Liver (tissue), 9 donors: ENCODE results near the gene MAP7D3. TPM values are rescaled to one million over a fixed set of nuclear protein-coding genes. Genes with fewer than 3 reads are reported as not detected.
"Not testable (repeated sequence)": the region's sequence is repeated elsewhere in the genome, so short reads cannot be mapped to it uniquely, and the experiment has no call there.

Experiments
- DNase-seq: peaks from one replicate; pipeline ENCODE4 v3.0.0-alpha.2; 2017; ENCODE audit warnings: low spot score
- H3K27ac ChIP-seq, 2 donors: one replicate each; pipeline ENCODE4 v1.7.0; 2013; ENCODE audit warnings: inconsistent platforms in 2 of 2, low read length in 2 of 2, control low read depth in 1 of 2, low read depth in 1 of 2, mild to moderate bottlenecking in 1 of 2
- H3K27me3 ChIP-seq, 4 donors: one replicate each; pipeline versions ENCODE4 v1.6.1 to v1.7.0; 2013; ENCODE audit warnings: low read length in 3 of 4, inconsistent platforms in 1 of 4, mild to moderate bottlenecking in 1 of 4, moderate library complexity in 1 of 4; ENCODE audit not compliant: control insufficient read depth in 4 of 4, insufficient read depth in 4 of 4
- H3K36me3 ChIP-seq, 4 donors: one replicate each; pipeline versions ENCODE4 v1.6.1 to v1.7.0; 2013; ENCODE audit warnings: low read length in 3 of 4, mild to moderate bottlenecking in 3 of 4, low read depth in 1 of 4, moderate library complexity in 1 of 4; ENCODE audit not compliant: control insufficient read depth in 4 of 4, insufficient read depth in 3 of 4
- H3K4me1 ChIP-seq, 4 donors: one replicate each; pipeline versions ENCODE4 v1.6.1 to v1.7.0; 2013; ENCODE audit warnings: low read length in 3 of 4, mild to moderate bottlenecking in 3 of 4, moderate library complexity in 1 of 4; ENCODE audit not compliant: control insufficient read depth in 4 of 4, insufficient read depth in 4 of 4
- H3K4me3 ChIP-seq, 3 donors: one replicate each; pipeline versions ENCODE4 v1.6.1 to v1.7.0; 2013; ENCODE audit warnings: low read length in 3 of 3, control low read depth in 1 of 3, low read depth in 1 of 3, mild to moderate bottlenecking in 1 of 3
- H3K9ac ChIP-seq, 2 donors: one replicate each; pipeline ENCODE4 v1.7.0; 2013; ENCODE audit warnings: low read length in 2 of 2, mild to moderate bottlenecking in 2 of 2, moderate library complexity in 2 of 2, control low read depth in 1 of 2, low read depth in 1 of 2
- H3K9me3 ChIP-seq, 4 donors: one replicate each; pipeline versions ENCODE4 v1.6.1 to v1.7.0; 2013; ENCODE audit warnings: low read length in 3 of 4; ENCODE audit not compliant: control insufficient read depth in 4 of 4
- ATF3 ChIP-seq: IDR thresholded peaks from 2 replicates; pipeline ENCODE4 v1.6.1; 2016; ENCODE audit warnings: antibody characterized with exemption
- CTCF ChIP-seq: fragments of 150-350 bp; IDR thresholded peaks from 2 replicates; pipeline ENCODE4 v1.5.1; 2017; ENCODE audit warnings: improper control_type of control experiment, low read depth, low read length; ENCODE audit not compliant: missing input control
- EGR1 ChIP-seq, 2 donors: IDR thresholded peaks; 2 replicates each; pipeline ENCODE4 v1.6.1; 2016 to 2018; ENCODE audit warnings: antibody characterized with exemption in 2 of 2, low read depth in 2 of 2
- FOXA1 ChIP-seq: IDR thresholded peaks from 2 replicates; pipeline ENCODE4 v1.6.1; 2016; ENCODE audit warnings: antibody characterized with exemption
- FOXA2 ChIP-seq: IDR thresholded peaks from 2 replicates; pipeline ENCODE4 v1.6.1; 2016; ENCODE audit warnings: antibody characterized with exemption
- GABPA ChIP-seq, 2 donors: IDR thresholded peaks in 1 of 2; conservative IDR thresholded peaks in 1 of 2; 2 replicates each; pipeline ENCODE4 v1.6.1; 2016; ENCODE audit warnings: antibody characterized with exemption in 2 of 2, mild to moderate bottlenecking in 1 of 2, moderate library complexity in 1 of 2
- HNF4A ChIP-seq, 2 donors: conservative IDR thresholded peaks; 2 replicates each; pipeline ENCODE4 v1.6.1; 2016; ENCODE audit warnings: antibody characterized with exemption in 2 of 2, mild to moderate bottlenecking in 2 of 2
- HNF4G ChIP-seq: IDR thresholded peaks from 2 replicates; pipeline ENCODE4 v1.6.1; 2016; ENCODE audit warnings: antibody characterized with exemption
- JUND ChIP-seq, 2 donors: IDR thresholded peaks; 2 replicates each; pipeline ENCODE4 v1.6.1; 2016; ENCODE audit warnings: antibody characterized with exemption in 2 of 2
- RAD21 ChIP-seq, 2 donors: IDR thresholded peaks; 2 replicates each; pipeline ENCODE4 v1.6.1; 2016; ENCODE audit warnings: antibody characterized with exemption in 2 of 2, mild to moderate bottlenecking in 2 of 2
- SP1 ChIP-seq: IDR thresholded peaks from 2 replicates; pipeline ENCODE4 v1.6.1; 2018; ENCODE audit warnings: antibody characterized with exemption, mild to moderate bottlenecking
- TAF1 ChIP-seq: conservative IDR thresholded peaks from 2 replicates; pipeline ENCODE4 v1.6.1; 2016; ENCODE audit warnings: antibody characterized with exemption, mild to moderate bottlenecking
- YY1 ChIP-seq: IDR thresholded peaks from 2 replicates; pipeline ENCODE4 v1.6.1; 2016; ENCODE audit warnings: antibody characterized with exemption, mild to moderate bottlenecking
- WGBS: extraction: QIAGEN DNeasy Blood & Tissue Kit; methylation state at CpG from one replicate; pipeline ENCODE4 v1.1.7; 2013; 5-methylcytosine and 5-hydroxymethylcytosine counted together
- polyA plus RNA-seq, 2 donors: library from polyadenylated mRNA; stranded (reverse) in 1 of 2; unstranded in 1 of 2; fragments of 200-250 nt in 1 of 2; fragments of >200 nt in 1 of 2; fragmentation: Nextera tagmentation in 1 of 2; extraction: Ambion mirVana in 1 of 2; gene quantifications; one replicate each; pipeline versions ENCODE4 v1.2.1 to v1.2.3, GENCODE V29; 2013 to 2015
- total RNA-seq, 2 donors: library from RNA; depleted of rRNA; stranded (reverse); fragments of >200 nt; gene quantifications; one replicate each; pipeline ENCODE4 v1.2.3, GENCODE V29; 2014
- TF ChIP-seq, protein P1 (sequence below): IDR thresholded peaks from 2 replicates; pipeline ENCODE4 v1.6.1; 2016; ENCODE audit warnings: antibody characterized with exemption
- donor health status: healthy.
- donor health status: healthy.
- donor health status: healthy.
- donor health status: healthy.
- donor health status: healthy.

The MAP7D3 gene
- total and polyA plus RNA-seq, 4 donors, result 1.6 to 4.4 (median 3.1) TPM

- TF ChIP-seq, protein P1, sequence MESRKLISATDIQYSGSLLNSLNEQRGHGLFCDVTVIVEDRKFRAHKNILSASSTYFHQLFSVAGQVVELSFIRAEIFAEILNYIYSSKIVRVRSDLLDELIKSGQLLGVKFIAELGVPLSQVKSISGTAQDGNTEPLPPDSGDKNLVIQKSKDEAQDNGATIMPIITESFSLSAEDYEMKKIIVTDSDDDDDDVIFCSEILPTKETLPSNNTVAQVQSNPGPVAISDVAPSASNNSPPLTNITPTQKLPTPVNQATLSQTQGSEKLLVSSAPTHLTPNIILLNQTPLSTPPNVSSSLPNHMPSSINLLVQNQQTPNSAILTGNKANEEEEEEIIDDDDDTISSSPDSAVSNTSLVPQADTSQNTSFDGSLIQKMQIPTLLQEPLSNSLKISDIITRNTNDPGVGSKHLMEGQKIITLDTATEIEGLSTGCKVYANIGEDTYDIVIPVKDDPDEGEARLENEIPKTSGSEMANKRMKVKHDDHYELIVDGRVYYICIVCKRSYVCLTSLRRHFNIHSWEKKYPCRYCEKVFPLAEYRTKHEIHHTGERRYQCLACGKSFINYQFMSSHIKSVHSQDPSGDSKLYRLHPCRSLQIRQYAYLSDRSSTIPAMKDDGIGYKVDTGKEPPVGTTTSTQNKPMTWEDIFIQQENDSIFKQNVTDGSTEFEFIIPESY, result no peak
Measured at GRCh38 chrX:136256026-136256425, 4.8 kb upstream of the MAP7D3 start (continued).

DNA sequence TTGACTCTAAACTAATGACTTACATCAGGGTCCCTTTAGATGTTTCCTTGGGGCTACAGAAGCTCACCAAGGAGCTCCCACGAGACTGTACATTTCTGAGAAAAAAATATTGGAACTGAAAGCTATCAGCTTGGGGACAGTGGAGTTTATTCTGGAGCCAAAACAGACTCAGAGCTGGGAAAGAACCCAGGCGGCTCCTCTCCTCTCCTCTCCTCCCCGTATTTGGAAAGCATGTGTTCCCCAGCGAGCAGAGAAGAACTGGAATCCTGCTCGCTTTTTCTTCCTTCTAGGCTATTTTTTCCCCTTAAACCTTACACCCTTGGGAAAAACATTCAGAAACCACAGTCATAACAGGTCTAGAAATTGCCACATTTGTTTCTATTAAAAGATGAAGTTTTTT is 4.3 kb upstream of the MAP7D3 start:
- Histone ChIP-seq H3K9ac (no peak overlapping the region), H3K27me3 (peaks cover 0 to 5% (median 0%) of the 10 kb centered on the region in 4 donors), H3K4me3 (no peak overlapping the region), H3K27ac (no peak overlapping the region), H3K4me1 (peaks cover 0 to 5% (median 3%) of the 10 kb centered on the region in 4 donors), H3K9me3 (no peaks in the 10 kb centered on the region), H3K36me3 (no peaks in the 10 kb centered on the region)
- no peak for DNase-seq
- WGBS, result 70% methylated on average over 5 of the region's 5 CpGs
- TF ChIP-seq FOXA1 (no peak), JUND (IDR thresholded peaks at IDR 0.05) (no peak), FOXA2 (no peak)

- WGBS, result 7% methylated on average over 48 of the region's 53 CpGs
- H3K9ac ChIP-seq, result peak overlapping the region in 1 of 2 donors; percentile 47
- no peak for DNase-seq
- peak overlapping the region; percentile 54 to 59 for H3K27ac ChIP-seq
- peaks cover 0 to 5% (median 0%) of the 10 kb centered on the region in 4 donors for H3K4me1 ChIP-seq
- TF ChIP-seq YY1, result peak; percentile 5
- no peak for TF ChIP-seq TAF1
- TF ChIP-seq GABPA (IDR thresholded peaks at IDR 0.05 in 1 of 2, conservative IDR thresholded peaks at IDR 0.05 in 1 of 2), result no peak
- TF ChIP-seq FOXA2, result no peak
- no peak for TF ChIP-seq JUND (IDR thresholded peaks at IDR 0.05)
- no peak for TF ChIP-seq HNF4G
- no peak for TF ChIP-seq RAD21 (IDR thresholded peaks at IDR 0.05)
- TF ChIP-seq EGR1 (IDR thresholded peaks at IDR 0.05; ENCODE audit: low read depth in 2 of 2), result no peak
- H3K9me3 ChIP-seq, result no peaks in the 10 kb centered on the region
- H3K27me3 ChIP-seq, result peaks cover 0 to 5% (median 0%) of the 10 kb centered on the region in 4 donors
- H3K4me3 ChIP-seq, result peak overlapping the region; percentile 36 to 87 (median 71)
- no peaks in the 10 kb centered on the region for H3K36me3 ChIP-seq
Measured at GRCh38 chrX:136250191-136251040, 784 bp downstream of the MAP7D3 start.

DNA sequence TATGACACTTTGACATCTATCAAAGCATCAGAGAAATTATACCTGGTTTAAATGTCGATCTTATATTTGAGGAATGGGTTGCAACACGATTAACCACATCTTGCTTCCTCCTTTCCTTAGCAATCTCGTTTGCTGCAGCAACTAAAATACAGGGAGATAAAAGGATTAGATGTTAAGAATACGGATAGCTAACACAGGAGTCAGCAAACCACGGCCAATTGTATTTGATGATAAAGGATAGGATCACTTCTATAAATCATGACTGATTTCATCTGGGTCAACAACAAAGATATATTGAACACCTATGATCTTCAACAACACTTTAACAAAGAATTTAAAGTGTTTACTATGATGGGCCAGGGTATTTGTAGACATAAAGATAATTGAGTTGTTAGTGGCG is 5.0 kb downstream of the MAP7D3 start:
- no peak for DNase-seq
- Histone ChIP-seq H3K27me3 (no peaks in the 10 kb centered on the region), H3K9me3 (no peaks in the 10 kb centered on the region), H3K4me1 (peaks cover 0 to 3% (median 0%) of the 10 kb centered on the region in 4 donors), H3K4me3 (no peak overlapping the region), H3K9ac (no peak overlapping the region), H3K27ac (no peak overlapping the region), H3K36me3 (peaks cover 0 to 9% (median 3%) of the 10 kb centered on the region in 4 donors)
- WGBS, result 77% methylated on average over 6 of the region's 6 CpGs
- TF ChIP-seq FOXA2, result no peak
- no peak for TF ChIP-seq HNF4A (conservative IDR thresholded peaks at IDR 0.05)
- TF ChIP-seq JUND (IDR thresholded peaks at IDR 0.05), result no peak
- TF ChIP-seq EGR1 (IDR thresholded peaks at IDR 0.05; ENCODE audit: low read depth in 2 of 2), result no peak
- no peak for TF ChIP-seq ATF3
- TF ChIP-seq CTCF, result no peak
- TF ChIP-seq SP1, result no peak

DNA sequence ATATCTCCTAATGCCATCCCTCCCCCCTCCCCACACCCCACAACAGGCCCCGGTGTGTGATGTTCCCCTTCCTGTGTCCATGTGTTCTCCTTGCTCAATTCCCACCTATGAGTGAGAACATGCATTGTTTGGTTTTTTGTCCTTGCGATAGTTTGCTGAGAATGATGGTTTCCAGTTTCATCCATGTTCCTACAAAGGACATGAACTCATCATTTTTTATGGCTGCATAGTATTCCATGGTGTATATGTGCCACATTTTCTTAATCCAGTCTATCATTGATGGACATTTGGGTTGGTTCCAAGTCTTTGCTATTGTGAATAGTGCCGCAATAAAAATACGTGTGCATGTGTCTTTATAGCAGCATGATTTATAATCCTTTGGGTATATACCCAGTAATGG is 13.4 kb downstream of the MAP7D3 start:
- H3K4me3 ChIP-seq, DNase-seq, H3K9me3 ChIP-seq, H3K27ac ChIP-seq, H3K27me3 ChIP-seq, H3K9ac ChIP-seq, H3K4me1 ChIP-seq: not testable (repeated sequence)
- peaks cover 0 to 12% (median 3%) of the 10 kb centered on the region in 4 donors for H3K36me3 ChIP-seq
- 95% methylated on average over 2 of the region's 4 CpGs for WGBS
